ENCODE data around the gene SP1.

DNA sequence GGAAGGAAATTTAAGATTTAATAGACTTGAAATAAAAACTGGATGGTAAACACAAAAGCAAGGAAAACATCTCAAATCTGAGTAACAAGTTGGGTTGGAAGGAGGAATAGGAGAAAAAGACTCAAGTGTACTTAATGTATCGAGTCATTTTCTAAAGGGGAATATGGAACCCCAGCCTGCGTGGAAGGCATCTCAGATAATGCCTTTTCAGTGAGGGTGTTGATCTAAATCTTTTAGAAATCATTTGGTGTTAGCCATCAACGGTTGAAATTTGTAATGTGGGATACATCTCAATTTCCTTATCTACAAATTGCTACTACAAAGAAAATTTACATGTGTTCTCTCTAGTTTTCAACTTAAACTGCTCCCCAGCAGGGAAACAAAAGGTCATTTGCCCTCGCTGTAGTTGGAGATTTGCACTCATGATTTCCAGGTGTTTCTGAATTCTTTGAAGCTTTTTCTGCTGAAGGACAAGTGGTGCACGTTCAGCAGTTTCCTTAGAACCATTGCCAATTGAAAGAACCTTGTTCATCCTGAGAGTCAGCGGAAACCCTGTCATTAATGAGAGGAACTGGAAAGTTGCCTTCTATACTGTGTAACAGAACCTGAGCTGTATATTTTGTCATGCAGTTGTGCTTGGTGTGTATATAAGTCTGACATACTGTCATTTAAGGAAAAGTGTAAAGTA is 74.1 kb downstream of the SP1 start:
- TF ChIP-seq, protein P1, sequence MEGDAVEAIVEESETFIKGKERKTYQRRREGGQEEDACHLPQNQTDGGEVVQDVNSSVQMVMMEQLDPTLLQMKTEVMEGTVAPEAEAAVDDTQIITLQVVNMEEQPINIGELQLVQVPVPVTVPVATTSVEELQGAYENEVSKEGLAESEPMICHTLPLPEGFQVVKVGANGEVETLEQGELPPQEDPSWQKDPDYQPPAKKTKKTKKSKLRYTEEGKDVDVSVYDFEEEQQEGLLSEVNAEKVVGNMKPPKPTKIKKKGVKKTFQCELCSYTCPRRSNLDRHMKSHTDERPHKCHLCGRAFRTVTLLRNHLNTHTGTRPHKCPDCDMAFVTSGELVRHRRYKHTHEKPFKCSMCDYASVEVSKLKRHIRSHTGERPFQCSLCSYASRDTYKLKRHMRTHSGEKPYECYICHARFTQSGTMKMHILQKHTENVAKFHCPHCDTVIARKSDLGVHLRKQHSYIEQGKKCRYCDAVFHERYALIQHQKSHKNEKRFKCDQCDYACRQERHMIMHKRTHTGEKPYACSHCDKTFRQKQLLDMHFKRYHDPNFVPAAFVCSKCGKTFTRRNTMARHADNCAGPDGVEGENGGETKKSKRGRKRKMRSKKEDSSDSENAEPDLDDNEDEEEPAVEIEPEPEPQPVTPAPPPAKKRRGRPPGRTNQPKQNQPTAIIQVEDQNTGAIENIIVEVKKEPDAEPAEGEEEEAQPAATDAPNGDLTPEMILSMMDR (conservative IDR thresholded peaks at IDR 0.05; ENCODE audit: low read depth, low read length): no peak
- TF ChIP-seq SMC3 (IDR thresholded peaks at IDR 0.05; ENCODE audit: low read depth, low read length) (no peak), POLR2A (IDR thresholded peaks at IDR 0.05; ENCODE audit: low read depth, low read length) (no peak), CEBPB (IDR thresholded peaks at IDR 0.05; ENCODE audit: low read depth, low read length) (no peak), MXI1 (IDR thresholded peaks at IDR 0.05; ENCODE audit: borderline replicate concordance, low read depth, low read length) (no peak), MAFK (IDR thresholded peaks at IDR 0.05; ENCODE audit: low read depth, low read length) (no peak), RAD21 (IDR thresholded peaks at IDR 0.05; ENCODE audit: low read length) (no peak), RFX5 (IDR thresholded peaks at IDR 0.05; ENCODE audit: low read depth, low read length) (no peak), NFE2L2 (IDR thresholded peaks at IDR 0.05; ENCODE audit: low read depth, low read length) (no peak), MAZ (IDR thresholded peaks at IDR 0.05; ENCODE audit: borderline replicate concordance, low read depth, low read length) (no peak), RCOR1 (IDR thresholded peaks at IDR 0.05; ENCODE audit: insufficient replicate concordance, low read length) (no peak)

Measured in IMR-90 (cell line).